CD4-positive, alpha-beta T cell treated with Interleukin-6 for 4 hours (primary cell): ENCODE data around the gene GOLIM4.

ENCODE experiments used
- DNase-seq: peaks from one replicate; pipeline ENCODE4 v3.0.0-alpha.2; 2020; ENCODE audit warnings: mixed read lengths

The GOLIM4 gene

GRCh38 chr3:167978071-167978470 is 117.7 kb downstream of the GOLIM4 start:
- no peak for DNase-seq

GRCh38 chr3:167976516-167977361 is 119.0 kb downstream of the GOLIM4 start:
- no peak for DNase-seq

GRCh38 chr3:167973901-167974300 is 121.8 kb downstream of the GOLIM4 start:
- DNase-seq = no peak

GRCh38 chr3:167973046-167973445 is 122.7 kb downstream of the GOLIM4 start:
- DNase-seq = no peak

GRCh38 chr3:167972502-167972901 is 123.2 kb downstream of the GOLIM4 start:
- DNase-seq = no peak

- DNase-seq = no peak
These were observed 126.2 kb downstream of the GOLIM4 start for GRCh38 chr3:167969548-167969947.

- no peak for DNase-seq
These were observed 128.3 kb downstream of the GOLIM4 start for GRCh38 chr3:167967257-167968036.
